MM.1S (cell line): Measurements from ENCODE around the gene CFAP119.
A peak's percentile ranks its signal among the peaks of the same experiment; 100 is the strongest.

Experiments used
- DNase-seq: peaks from one replicate; pipeline ENCODE4 v3.0.0-alpha.2; 2015
- H2AFZ ChIP-seq: fragments of 300-600 bp; sonication (generic); 2 replicates; pipeline ENCODE4 v1.6.0; 2016; ENCODE audit warnings: antibody characterized with exemption, low read length
- H3F3A ChIP-seq: fragments of 300-600 bp; sonication (generic); 2 replicates; pipeline ENCODE4 v1.6.1; 2016; ENCODE audit warnings: mild to moderate bottlenecking, antibody characterized with exemption, low read length, moderate library complexity, mixed read lengths; ENCODE audit not compliant: insufficient read depth
- H3K27ac ChIP-seq: fragments of 300-600 bp; sonication (generic); 2 replicates; pipeline ENCODE4 v1.5.1; 2016; ENCODE audit warnings: mild to moderate bottlenecking, low read length
- H3K27me3 ChIP-seq: fragments of 300-600 bp; sonication (generic); replicated peaks from 2 replicates; pipeline ENCODE4 v1.6.0; 2016; ENCODE audit warnings: low read length; ENCODE audit not compliant: insufficient read depth
- H3K36me3 ChIP-seq: fragments of 300-600 bp; sonication (generic); replicated peaks from 2 replicates; pipeline ENCODE4 v1.6.1; 2016; ENCODE audit warnings: mild to moderate bottlenecking, low read length, mixed read lengths; ENCODE audit not compliant: insufficient read depth
- H3K4me1 ChIP-seq: fragments of 300-600 bp; sonication (generic); 2 replicates; pipeline ENCODE4 v1.6.1; 2016; ENCODE audit warnings: low read length, mixed read lengths
- H3K4me2 ChIP-seq: fragments of 300-600 bp; sonication (generic); 2 replicates; pipeline ENCODE4 v1.6.0; 2016; ENCODE audit warnings: low read depth, low read length
- H3K4me3 ChIP-seq: fragments of 300-600 bp; sonication (generic); 2 replicates; pipeline ENCODE4 v1.5.1; 2016; ENCODE audit warnings: low read length, mixed read lengths
- H3K79me2 ChIP-seq: fragments of 300-600 bp; sonication (generic); 2 replicates; pipeline ENCODE4 v1.6.1; 2016; ENCODE audit warnings: mixed run types, low read length, mixed read lengths
- H3K9ac ChIP-seq: fragments of 300-600 bp; sonication (generic); 2 replicates; pipeline ENCODE4 v1.6.1; 2016; ENCODE audit warnings: low read length, mixed read lengths
- H3K9me2 ChIP-seq: fragments of 300-600 bp; sonication (generic); replicated peaks from 2 replicates; pipeline ENCODE4 v1.6.1; 2016; ENCODE audit warnings: mild to moderate bottlenecking, low read length, mixed read lengths; ENCODE audit not compliant: insufficient read depth
- H3K9me3 ChIP-seq: fragments of 300-600 bp; sonication (generic); replicated peaks from 2 replicates; pipeline ENCODE4 v1.6.1; 2016; ENCODE audit warnings: mild to moderate bottlenecking, low read length, mixed read lengths; ENCODE audit not compliant: insufficient read depth
- H4K20me1 ChIP-seq: fragments of 300-600 bp; sonication (generic); 2 replicates; pipeline ENCODE4 v1.6.1; 2016; ENCODE audit warnings: mild to moderate bottlenecking, low read length, moderate library complexity, mixed read lengths; ENCODE audit not compliant: insufficient read depth
- CTCF ChIP-seq: fragments of 300-600 bp; sonication (generic); IDR thresholded peaks from 2 replicates; pipeline ENCODE4 v1.5.1; 2016; ENCODE audit warnings: antibody characterized with exemption, low read length, mixed read lengths
- EZH2 ChIP-seq: fragments of 300-600 bp; sonication (generic); optimal IDR thresholded peaks from 2 replicates; pipeline ENCODE3; 2017; ENCODE audit warnings: low read depth, mild to moderate bottlenecking, antibody characterized with exemption, low read length, mixed read lengths
- EZH2phosphoT487 ChIP-seq: fragments of 300-600 bp; sonication (generic); IDR thresholded peaks from 2 replicates; pipeline ENCODE4 v1.6.1; 2018; ENCODE audit warnings: antibody characterized with exemption, low read length

The CFAP119 gene

DNA sequence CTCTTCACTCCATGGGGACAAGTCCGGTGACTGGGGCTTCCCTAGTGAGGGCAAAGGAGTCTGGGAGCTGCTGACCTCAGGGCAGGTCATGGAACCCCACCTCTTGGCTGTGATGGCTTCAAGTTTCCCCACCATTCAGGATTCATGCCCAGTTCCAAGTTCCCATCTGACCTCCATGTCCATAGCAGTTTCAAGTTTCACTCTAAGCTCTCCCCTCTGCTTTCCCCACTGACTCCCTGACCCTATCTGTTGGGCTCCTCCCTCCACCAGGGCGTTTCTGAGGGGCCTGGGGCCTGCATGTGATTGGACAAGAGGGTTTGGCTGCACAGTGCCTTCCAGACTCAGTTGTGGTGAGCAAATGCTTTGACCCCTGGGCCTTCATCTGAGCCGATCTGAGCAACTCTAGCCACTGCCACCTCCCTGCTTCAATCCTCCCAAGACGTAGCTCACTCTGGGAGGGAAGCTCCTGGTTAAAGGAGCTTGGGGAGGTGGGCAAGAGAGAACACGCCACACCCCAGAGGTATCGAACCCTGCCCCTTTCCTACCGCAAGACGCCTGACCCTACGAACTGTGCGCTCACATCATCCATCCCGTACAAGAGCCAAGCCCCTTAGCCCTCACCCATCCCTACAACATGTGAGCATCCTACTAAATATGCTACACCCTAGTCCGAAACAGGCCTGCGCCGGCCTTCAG, 16.8 kb upstream of the CFAP119 start:
- no peaks in the 10 kb centered on the region for H3K36me3 ChIP-seq
- no peak overlapping the region for H3K9ac ChIP-seq
- no peak for TF ChIP-seq EZH2phosphoT487
- TF ChIP-seq CTCF: no peak
- no peak for TF ChIP-seq EZH2
- no peak overlapping the region for H3K4me3 ChIP-seq
- H3K4me2 ChIP-seq: no peak overlapping the region
- no peak for DNase-seq
- H3K27ac ChIP-seq: no peak overlapping the region
- no peaks in the 10 kb centered on the region for H3K79me2 ChIP-seq
- no peaks in the 10 kb centered on the region for H3K9me3 ChIP-seq
- no peaks in the 10 kb centered on the region for H3K27me3 ChIP-seq
- no peaks in the 10 kb centered on the region for H3K4me1 ChIP-seq
- H4K20me1 ChIP-seq: no peaks in the 10 kb centered on the region
- no peaks in the 10 kb centered on the region for H3K9me2 ChIP-seq
- H2AFZ ChIP-seq: no peak overlapping the region
- no peaks in the 10 kb centered on the region for H3F3A ChIP-seq

GRCh38 chr16:30777591-30778297, 15.9 kb upstream of the CFAP119 start:
- H3K4me3 ChIP-seq: no peak overlapping the region
- no peak overlapping the region for H3K27ac ChIP-seq
- no peaks in the 10 kb centered on the region for H4K20me1 ChIP-seq
- H3K4me1 ChIP-seq: no peaks in the 10 kb centered on the region
- H3K9ac ChIP-seq: no peak overlapping the region
- no peak overlapping the region for H2AFZ ChIP-seq
- H3K79me2 ChIP-seq: no peaks in the 10 kb centered on the region
- TF ChIP-seq EZH2phosphoT487: no peak
- no peak for TF ChIP-seq CTCF
- TF ChIP-seq EZH2: no peak
- no peaks in the 10 kb centered on the region for H3K27me3 ChIP-seq
- H3K4me2 ChIP-seq: no peak overlapping the region
- no peaks in the 10 kb centered on the region for H3K9me3 ChIP-seq
- H3K36me3 ChIP-seq: no peaks in the 10 kb centered on the region
- H3K9me2 ChIP-seq: no peaks in the 10 kb centered on the region
- no peaks in the 10 kb centered on the region for H3F3A ChIP-seq
- no peak for DNase-seq

DNA sequence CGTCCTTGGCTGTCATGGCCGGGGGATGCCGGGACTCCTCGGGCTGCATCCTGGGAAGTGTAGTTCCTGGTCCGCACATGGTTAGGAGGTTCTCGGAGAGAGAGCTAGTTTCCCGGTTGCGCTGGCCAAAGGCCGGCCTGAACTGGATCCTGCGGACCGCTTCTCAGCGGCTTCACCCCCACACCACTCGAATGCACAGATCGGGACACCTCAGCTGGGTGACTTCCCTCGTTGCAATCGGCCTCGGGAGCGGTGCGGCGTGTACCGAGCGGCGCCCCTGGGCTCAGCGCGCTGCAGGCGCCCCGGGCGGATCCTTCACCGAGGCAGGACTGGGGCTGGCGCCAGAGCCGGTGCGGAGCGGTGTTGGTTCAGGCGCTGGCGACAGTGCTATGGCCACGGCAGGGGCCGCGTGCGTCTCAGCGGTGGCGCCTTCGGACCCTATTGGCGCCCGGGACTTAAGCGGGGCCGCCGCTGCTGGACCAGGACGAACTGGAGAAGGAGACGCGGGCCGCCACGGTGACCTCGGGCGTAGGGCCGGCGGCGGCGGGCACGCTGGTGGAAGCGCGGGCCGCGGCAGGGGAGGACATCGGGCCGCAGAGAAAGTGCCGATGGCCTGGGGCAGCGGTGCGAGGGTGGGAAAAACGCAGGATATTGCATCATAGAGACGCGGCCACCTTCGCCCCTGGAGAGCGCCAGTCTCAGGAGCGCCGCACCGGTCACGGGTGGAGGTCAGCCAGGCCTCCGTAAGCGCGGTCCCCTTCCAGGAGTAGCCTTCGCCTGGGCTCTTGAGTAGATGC, 13.7 kb upstream of the CFAP119 start:
- H3K36me3 ChIP-seq: no peaks in the 10 kb centered on the region; the same call in 1 of the 2 replicates
- no peaks in the 10 kb centered on the region for H3K9me3 ChIP-seq
- peak overlapping the region; percentile 11; the same call in 1 of the 2 replicates for H3K27ac ChIP-seq
- H3K4me3 ChIP-seq: peak overlapping the region; percentile 69
- no peaks in the 10 kb centered on the region for H3K9me2 ChIP-seq
- H3K9ac ChIP-seq: peak overlapping the region; percentile 71
- H3K4me1 ChIP-seq: no peaks in the 10 kb centered on the region
- peak overlapping the region; percentile 11 for H2AFZ ChIP-seq
- H4K20me1 ChIP-seq: no peaks in the 10 kb centered on the region
- peak; percentile 64 for DNase-seq
- peak overlapping the region; percentile 93 for H3K4me2 ChIP-seq
- no peaks in the 10 kb centered on the region for H3K27me3 ChIP-seq
- no peaks in the 10 kb centered on the region for H3F3A ChIP-seq
- no peak for TF ChIP-seq EZH2
- TF ChIP-seq CTCF: no peak
- no peak for TF ChIP-seq EZH2phosphoT487
- H3K79me2 ChIP-seq: no peaks in the 10 kb centered on the region
